DND-41 (cell line): Measurements from ENCODE around the gene TRIM63.

Experiments used
- ATAC-seq: fragments of 200-7000 bp; cut with Tn5 transposase; 3 replicates; pipeline ENCODE4 v1.9.1; 2021; ENCODE audit warnings: low read depth; ENCODE audit not compliant: insufficient read depth
- DNase-seq: peaks from one replicate; pipeline ENCODE4 v3.0.0-alpha.2; 2020
- H2AFZ ChIP-seq: 2 replicates; pipeline ENCODE4 v1.6.0; 2012; ENCODE audit warnings: low read depth, low read length
- H3K27ac ChIP-seq: 2 replicates; pipeline ENCODE4 v1.5.1; 2012; ENCODE audit warnings: low read length, inconsistent platforms
- H3K27me3 ChIP-seq: fragments of 200-600 bp; sonication (generic); 2 replicates; pipeline ENCODE4 v1.6.0; 2012; ENCODE audit warnings: low read length, mild to moderate bottlenecking, inconsistent platforms; ENCODE audit not compliant: insufficient read depth, poor library complexity
- H3K36me3 ChIP-seq: 2 replicates; pipeline ENCODE4 v1.5.1; 2012; ENCODE audit warnings: low read length, inconsistent platforms; ENCODE audit not compliant: insufficient read depth
- H3K4me1 ChIP-seq: 2 replicates; pipeline ENCODE4 v1.5.1; 2012; ENCODE audit warnings: mild to moderate bottlenecking, low read length; ENCODE audit not compliant: insufficient read depth
- H3K4me2 ChIP-seq: 2 replicates; pipeline ENCODE4 v1.6.0; 2012; ENCODE audit warnings: mild to moderate bottlenecking, moderate library complexity, low read length, inconsistent platforms; ENCODE audit not compliant: insufficient read depth
- H3K4me3 ChIP-seq, 2 experiments: fragments of 200-600 bp in 1 of 2; shearing (Covaris generic) in 1 of 2; 2 replicates each; pipeline ENCODE4 v1.5.1; 2012 to 2016; ENCODE audit warnings: inconsistent platforms in 2 of 2, low read length in 2 of 2, mild to moderate bottlenecking in 2 of 2, low read depth in 1 of 2, moderate library complexity in 1 of 2
- H3K79me2 ChIP-seq: 2 replicates; pipeline ENCODE4 v1.6.0; 2012; ENCODE audit warnings: low read length, inconsistent platforms; ENCODE audit not compliant: insufficient read depth
- H3K9ac ChIP-seq: 2 replicates; pipeline ENCODE4 v1.6.0; 2012; ENCODE audit warnings: low read depth, mild to moderate bottlenecking, inconsistent platforms, low read length, moderate library complexity
- H3K9me3 ChIP-seq: 2 replicates; pipeline ENCODE4 v1.5.1; 2012; ENCODE audit warnings: low read length, moderate library complexity, mild to moderate bottlenecking, inconsistent platforms; ENCODE audit not compliant: insufficient read depth, severe bottlenecking
- H4K20me1 ChIP-seq: 2 replicates; pipeline ENCODE4 v1.6.0; 2012; ENCODE audit warnings: low read length; ENCODE audit not compliant: insufficient read depth
- EZH2 ChIP-seq: IDR thresholded peaks from 3 replicates; pipeline ENCODE4 v1.6.1; 2012; ENCODE audit warnings: borderline replicate concordance, low read depth, mild to moderate bottlenecking, moderate library complexity, low read length, inconsistent platforms; ENCODE audit not compliant: severe bottlenecking
- TF ChIP-seq, protein P1 (sequence below): IDR thresholded peaks from 2 replicates; pipeline ENCODE4 v1.5.1; 2012; ENCODE audit warnings: borderline replicate concordance, low read length, moderate library complexity, mild to moderate bottlenecking; ENCODE audit not compliant: poor library complexity, severe bottlenecking; ENCODE audit errors: extremely low read depth

Gene TRIM63

DNA sequence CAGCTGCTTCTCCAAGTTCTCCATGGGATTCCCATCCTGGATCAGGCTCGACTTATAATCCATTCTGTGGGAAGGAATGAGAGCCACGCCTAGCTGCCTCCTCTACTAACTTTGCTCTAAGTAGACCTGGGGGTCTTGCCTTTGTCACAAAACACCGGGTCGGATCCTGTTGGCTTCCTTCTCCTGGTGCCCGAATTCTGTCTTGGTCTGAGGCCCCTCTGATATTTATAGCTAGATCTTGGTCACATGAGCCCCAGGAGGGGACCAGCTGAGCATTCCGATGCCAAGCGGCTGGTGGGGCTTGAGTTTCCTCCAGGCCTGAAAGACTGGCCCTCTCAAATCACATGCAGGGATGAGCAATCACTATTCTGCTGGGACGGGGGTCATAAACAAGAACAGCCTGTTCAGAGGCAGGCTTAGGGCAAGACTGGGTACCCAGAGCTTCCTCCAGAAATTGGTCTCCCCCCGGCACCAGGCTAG lies at the start of gene TRIM63:
TRIM63 (minus strand) TSS at position 199 of the 480 bp plus-strand sequence; CDS start at position 63, 136 bp downstream.
- Histone ChIP-seq H3K79me2 (no peaks in the 10 kb centered on the region), H3K27me3 (peaks cover 14% of the 10 kb centered on the region), H3K4me3 (no peak within 1 kb of the TSS), H3K36me3 (no peaks in the 10 kb centered on the region), H3K4me2 (no peak within 1 kb of the TSS), H3K4me1 (no peaks in the 10 kb centered on the region), H3K9me3 (no peaks in the 10 kb centered on the region), H3K27ac (no peak within 1 kb of the TSS), H4K20me1 (no peaks in the 10 kb centered on the region), H3K9ac (no peak within 1 kb of the TSS), H2AFZ (no peak within 1 kb of the TSS)
- TF ChIP-seq EZH2, result no peak
- TF ChIP-seq, protein P1, sequence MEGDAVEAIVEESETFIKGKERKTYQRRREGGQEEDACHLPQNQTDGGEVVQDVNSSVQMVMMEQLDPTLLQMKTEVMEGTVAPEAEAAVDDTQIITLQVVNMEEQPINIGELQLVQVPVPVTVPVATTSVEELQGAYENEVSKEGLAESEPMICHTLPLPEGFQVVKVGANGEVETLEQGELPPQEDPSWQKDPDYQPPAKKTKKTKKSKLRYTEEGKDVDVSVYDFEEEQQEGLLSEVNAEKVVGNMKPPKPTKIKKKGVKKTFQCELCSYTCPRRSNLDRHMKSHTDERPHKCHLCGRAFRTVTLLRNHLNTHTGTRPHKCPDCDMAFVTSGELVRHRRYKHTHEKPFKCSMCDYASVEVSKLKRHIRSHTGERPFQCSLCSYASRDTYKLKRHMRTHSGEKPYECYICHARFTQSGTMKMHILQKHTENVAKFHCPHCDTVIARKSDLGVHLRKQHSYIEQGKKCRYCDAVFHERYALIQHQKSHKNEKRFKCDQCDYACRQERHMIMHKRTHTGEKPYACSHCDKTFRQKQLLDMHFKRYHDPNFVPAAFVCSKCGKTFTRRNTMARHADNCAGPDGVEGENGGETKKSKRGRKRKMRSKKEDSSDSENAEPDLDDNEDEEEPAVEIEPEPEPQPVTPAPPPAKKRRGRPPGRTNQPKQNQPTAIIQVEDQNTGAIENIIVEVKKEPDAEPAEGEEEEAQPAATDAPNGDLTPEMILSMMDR, result no peak
- ATAC-seq (no peak), DNase-seq (no peak)

GRCh38 chr1:26114165-26114927 lies 46.9 kb upstream of the TRIM63 start:
- H3K27me3 ChIP-seq, result no peaks in the 10 kb centered on the region

DNA sequence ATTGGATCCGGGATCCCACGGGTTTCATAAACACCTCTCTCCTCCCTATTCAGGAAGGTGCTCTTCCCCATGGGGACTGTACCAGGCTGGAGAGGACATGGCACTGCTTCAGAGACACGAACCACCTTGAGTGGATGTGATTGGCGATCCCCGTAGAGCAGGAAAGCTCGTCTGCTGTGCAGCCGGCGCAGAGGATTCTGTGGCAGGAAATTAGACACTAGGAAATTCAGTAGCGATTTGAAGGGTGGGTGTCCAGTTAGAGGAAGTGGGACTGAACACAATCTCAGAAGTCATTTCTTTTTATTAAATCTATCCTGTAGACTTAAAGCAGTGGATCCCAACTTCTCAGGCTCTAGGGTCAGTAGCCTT lies 45.0 kb upstream of the TRIM63 start:
- Histone ChIP-seq H4K20me1 (no peaks in the 10 kb centered on the region), H3K36me3 (peaks cover 32% of the 10 kb centered on the region), H3K27ac (peak overlapping the region; percentile 83), H3K79me2 (peaks cover 49% of the 10 kb centered on the region), H3K4me1 (peaks cover 35% of the 10 kb centered on the region), H3K9me3 (no peaks in the 10 kb centered on the region), H3K27me3 (no peaks in the 10 kb centered on the region), H3K4me3 (peak overlapping the region; percentile 75 to 87), H2AFZ (peak overlapping the region; percentile 78), H3K4me2 (peak overlapping the region; percentile 76), H3K9ac (peak overlapping the region; percentile 88)
- DNase-seq (peak; percentile 55), ATAC-seq (peak; percentile 30)
- TF ChIP-seq, protein P1, result no peak
- no peak for TF ChIP-seq EZH2

More at GRCh38 chr1:26114165-26114927, 46.9 kb upstream of the TRIM63 start:
- no peak overlapping the region for H2AFZ ChIP-seq
- peaks cover 35% of the 10 kb centered on the region for H3K4me1 ChIP-seq
- no peak for ATAC-seq
- H3K9ac ChIP-seq, result no peak overlapping the region; the same call in 1 of the 2 replicates
- no peak for TF ChIP-seq EZH2
- TF ChIP-seq, protein P1, result no peak
- no peak overlapping the region for H3K27ac ChIP-seq
- no peak for DNase-seq
- H3K79me2 ChIP-seq, result peaks cover 65% of the 10 kb centered on the region
- peaks cover 51% of the 10 kb centered on the region for H3K36me3 ChIP-seq
- 0 out of 2 replicates have a peak overlapping the region, but pooled peaks have one; percentile 5 for H3K4me2 ChIP-seq
- H3K9me3 ChIP-seq, result no peaks in the 10 kb centered on the region
- no peaks in the 10 kb centered on the region for H4K20me1 ChIP-seq
- no peak overlapping the region for H3K4me3 ChIP-seq
